ENCODE results near the gene PCGF1.

Gene PCGF1

DNA sequence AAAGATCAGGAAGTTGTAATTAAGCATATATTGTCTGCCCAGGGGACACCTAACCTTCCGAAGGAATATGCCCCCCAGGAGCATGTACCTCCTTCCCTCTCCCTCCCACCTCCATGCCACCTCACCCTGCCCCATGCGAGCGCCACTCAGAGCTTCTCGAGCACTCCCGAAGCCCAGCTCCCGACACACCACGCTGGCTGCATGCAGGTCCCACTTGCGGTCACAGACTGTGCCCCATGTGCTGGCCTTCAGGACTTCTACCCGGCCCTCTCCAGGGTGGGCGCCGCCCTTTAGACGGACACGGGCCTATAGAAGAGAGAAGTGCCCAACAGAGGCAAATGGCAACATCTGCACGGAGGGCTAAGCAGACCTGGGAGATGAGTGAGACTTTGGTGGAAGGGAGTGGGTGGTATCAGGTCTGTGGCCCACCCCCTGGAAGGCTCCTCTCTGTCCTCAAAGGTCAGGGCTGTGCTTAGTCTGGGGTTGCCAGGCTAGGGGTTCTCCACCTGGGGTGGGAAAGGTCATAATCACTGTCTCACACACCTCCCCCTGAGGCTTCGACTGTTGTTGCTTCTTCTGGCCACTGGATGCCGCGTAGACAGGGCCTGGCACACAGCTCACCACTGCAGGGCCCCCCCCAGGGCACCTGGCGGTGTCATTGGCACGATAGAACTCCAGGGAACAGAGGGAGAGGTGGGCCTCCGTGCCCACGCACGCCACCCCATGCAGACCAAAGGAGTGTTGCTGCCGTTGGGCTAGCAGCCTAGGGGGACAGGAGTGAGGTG, 28.9 kb upstream of the PCGF1 start:
- no peak for DNase-seq

DNA sequence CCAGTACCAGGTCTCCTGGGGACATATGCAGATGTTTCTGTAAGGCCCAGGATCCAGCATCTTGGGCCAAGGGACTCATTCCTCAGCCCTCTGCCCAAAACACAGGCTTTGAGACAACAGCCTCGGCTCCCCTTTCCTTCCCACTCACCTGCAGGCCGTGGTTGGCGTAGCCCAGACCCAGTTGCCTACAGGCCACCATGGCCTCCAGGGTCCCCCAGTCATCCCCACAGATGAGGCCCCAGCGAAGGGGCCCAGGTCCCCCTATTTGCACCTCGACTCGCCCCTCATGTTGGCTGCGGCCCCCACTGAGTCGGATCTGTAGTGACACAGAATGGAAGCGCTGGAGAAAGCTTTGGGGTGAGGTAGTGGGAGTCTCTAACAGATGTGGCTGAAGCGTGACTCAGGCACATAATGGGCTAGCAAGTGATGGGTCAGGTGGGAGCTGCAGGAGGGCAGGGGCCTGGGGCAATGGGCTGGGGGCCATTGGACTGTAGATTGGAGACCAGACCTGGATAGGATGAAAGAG, 28.0 kb upstream of the PCGF1 start:
- no peak for DNase-seq

DNA sequence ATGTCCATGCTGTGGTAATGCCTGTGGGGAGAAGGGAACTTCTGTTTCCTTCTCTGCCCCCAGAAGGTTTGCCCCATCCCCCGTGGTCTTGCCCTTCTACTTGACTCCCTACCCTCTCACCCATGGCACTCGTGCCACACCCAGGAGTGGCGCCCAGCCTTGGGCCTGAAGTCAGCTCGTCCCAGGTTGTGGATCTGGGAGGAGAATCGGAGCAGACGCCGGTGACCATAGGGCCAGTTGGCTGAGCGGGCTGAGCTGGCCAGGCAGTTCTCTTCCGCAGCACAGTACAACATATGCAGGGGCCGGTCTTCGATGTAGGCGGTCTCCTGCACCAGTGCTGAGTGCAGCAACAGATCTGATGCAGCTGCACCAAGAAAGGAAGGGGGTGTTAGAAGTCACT, 26.9 kb upstream of the PCGF1 start:
- DNase-seq = no peak

DNA sequence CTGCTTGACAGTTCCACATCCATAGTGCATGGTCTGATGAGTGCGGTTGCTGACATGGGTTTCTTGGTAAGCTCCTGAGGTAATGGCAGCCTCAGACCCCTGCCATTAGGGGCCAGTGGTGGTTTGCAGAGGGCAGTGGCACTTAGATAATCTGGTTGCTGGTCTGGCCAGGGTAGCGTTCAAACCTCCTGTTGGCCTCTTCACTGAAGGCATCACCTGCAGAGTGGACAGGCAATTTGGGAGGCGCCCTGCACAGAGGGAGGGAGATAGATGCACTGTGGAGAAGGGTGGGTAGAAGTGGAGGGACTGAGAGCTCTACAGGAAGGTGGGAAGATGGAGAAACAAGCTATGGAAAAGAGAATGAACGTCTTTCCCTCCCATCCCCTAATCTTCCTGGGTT, 26.0 kb upstream of the PCGF1 start:
- no peak for DNase-seq

DNA sequence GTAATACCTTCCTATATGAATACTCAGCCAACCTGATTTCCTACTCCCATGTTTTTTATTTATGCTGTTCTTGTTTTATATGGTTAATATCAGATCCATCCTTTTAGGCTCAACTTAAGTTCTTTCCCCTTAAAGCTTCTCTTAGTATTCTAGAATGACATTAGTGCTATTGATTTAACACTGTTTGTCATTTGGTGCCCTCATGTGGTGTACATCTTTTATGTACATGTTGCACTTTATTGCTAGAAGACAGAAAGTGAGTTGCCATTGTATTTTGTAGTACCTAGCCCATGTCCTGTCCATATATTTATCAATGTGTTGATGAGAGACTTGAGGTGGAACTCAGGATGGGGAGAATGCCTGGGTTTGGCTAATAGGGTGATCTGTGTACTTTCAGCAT, 24.7 kb upstream of the PCGF1 start:
- DNase-seq = no peak

DNA sequence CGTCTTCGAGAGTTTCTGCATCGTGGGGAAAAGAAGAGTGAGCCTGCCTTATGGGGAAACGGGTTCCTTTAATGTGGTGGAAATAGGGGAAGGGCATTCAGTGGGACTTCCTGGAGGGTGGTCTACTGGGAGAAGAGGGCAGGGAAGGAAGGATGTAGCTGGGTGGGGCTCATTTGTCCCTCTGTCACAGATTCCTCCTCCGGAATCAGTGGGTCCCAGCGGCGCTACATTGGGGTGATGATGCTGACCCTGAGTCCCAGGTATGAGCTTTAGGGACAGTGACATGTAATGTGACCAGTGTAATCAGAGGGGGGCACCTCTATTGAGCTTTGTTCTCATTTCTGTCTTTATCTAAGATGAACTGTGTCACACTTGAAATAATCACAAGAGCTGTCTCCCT, 24.2 kb upstream of the PCGF1 start:
- DNase-seq = no peak

DNA sequence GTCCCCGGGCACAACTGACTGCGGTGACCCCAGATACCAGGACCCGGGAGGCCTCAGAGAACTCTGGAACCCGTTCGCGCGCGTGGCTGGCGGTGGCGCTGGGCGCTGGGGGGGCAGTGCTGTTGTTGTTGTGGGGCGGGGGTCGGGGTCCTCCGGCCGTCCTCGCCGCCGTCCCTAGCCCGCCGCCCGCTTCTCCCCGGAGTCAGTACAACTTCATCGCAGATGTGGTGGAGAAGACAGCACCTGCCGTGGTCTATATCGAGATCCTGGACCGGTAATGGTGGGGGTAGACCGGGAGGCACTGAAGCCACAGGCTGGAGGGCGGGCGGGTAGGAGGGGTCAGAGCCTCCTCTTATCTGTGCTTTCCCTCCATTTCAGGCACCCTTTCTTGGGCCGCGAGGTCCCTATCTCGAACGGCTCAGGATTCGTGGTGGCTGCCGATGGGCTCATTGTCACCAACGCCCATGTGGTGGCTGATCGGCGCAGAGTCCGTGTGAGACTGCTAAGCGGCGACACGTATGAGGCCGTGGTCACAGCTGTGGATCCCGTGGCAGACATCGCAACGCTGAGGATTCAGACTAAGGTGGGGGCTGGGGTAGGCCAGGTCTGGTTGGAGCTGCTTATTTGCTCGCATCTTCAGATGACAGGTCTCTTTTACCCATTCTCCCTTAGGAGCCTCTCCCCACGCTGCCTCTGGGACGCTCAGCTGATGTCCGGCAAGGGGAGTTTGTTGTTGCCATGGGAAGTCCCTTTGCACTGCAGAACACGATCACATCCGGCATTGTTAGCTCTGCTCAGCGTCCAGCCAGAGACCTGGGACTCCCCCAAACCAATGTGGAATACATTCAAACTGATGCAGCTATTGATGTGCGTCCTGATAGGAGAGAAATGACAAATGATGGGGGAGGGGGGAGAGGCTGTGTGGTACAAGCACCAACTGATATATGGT, 23.0 kb upstream of the PCGF1 start:
- DNase-seq = peak; percentile 61

DNA sequence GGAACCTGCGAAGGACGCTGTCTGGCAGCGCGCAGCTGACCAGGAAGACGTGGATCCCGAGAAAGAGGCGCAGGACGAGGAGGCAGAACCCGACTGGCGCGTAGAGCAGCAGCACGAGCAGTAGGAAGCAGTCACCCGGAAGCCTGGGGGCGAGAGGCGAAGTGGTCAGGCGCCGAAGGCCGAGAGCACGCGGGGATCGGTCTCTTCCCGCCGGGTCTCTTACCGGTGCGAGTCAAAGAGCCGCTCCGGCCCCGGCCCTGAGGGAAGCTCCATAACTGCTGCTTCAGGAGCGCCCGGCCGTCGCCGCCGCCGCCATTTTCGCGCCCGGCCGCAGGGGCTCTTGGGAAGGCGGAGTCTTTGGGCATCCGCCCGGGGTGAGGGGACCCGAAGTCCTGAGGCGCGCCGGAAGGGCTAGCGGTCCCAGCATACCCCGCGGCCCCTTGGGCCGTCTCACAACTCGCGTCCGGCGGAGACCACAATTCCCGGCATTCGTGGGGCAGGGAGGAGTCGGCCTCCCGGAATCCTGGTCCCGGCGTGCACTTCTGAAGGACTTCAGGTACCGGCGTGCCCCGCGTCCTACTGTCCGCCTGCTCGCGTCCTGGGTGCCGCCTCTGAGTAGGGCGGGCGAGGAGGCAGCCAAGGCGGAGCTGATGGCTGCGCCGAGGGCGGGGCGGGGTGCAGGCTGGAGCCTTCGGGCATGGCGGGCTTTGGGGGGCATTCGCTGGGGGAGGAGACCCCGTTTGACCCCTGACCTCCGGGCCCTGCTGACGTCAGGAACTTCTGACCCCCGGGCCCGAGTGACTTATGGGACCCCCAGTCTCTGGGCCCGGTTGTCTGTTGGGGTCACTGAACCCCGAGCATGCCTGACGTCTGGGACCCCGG, 22.1 kb upstream of the PCGF1 start, which contains the start of the genes AUP1 and HTRA2:
Gene AUP1, minus strand, starts transcription at position 350 of the 882 bp plus-strand sequence. Its CDS starts 77 bp downstream, at position 273.
Gene HTRA2, plus strand, starts transcription at position 577 of the 882 bp plus-strand sequence. Its CDS starts 74 bp downstream, at position 651.
- peak; percentile 99 for DNase-seq

DNA sequence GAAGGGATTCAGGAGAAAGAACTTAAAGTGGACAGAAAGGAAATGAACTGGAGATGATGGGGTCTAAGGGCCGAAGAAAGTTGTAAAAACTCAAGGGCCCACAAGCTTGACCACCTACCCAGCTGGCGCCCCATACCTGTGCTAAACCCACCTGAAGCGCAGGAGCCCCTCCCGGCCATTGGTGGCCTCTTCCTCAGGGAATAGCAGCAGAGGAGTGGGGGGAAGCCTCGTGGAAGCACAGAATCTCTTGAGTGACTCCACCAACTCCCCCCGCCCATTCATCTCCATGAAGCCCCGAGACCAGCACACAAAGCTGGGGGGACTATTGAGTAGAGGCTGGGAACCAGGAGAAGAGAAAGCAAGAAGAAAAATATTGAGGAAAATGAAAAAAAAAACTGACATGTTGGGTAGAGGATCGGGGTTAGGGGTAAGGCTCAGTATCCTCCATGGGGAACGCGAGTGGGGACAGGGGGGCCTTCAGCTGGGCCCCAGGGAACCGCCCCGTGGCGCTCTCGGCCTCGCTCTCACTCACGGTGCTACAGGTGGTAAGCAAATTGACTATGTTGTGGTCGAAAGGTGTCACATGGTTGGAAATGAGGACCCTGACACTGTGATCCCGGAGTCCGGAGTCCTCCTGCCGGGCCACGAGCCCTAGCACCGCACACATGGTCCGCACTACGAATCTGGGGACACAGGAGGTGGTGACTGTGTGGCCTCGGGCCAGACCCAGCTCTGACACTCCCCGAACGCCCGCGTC, 21.3 kb upstream of the PCGF1 start:
- DNase-seq = no peak

DNA sequence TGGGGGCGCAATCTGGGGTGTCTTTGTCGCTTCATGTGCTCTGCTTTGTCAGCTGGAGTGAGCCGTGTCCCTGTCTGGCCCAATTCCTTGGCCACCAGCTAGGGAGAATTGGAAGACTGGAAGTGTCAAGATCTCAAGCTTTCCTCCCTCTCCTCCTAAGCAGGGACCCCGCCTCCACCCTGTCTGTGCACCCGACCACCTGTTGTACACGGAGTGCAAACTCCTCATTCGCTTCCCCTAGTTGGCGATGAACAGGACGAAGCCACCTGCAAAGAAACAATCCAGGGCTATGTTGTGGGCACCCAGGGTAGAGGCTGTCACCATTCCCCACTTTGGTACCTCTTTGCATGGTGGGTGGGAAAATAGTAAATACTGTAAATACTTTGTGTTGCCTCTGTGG, 20.2 kb upstream of the PCGF1 start:
- no peak for DNase-seq

DNA sequence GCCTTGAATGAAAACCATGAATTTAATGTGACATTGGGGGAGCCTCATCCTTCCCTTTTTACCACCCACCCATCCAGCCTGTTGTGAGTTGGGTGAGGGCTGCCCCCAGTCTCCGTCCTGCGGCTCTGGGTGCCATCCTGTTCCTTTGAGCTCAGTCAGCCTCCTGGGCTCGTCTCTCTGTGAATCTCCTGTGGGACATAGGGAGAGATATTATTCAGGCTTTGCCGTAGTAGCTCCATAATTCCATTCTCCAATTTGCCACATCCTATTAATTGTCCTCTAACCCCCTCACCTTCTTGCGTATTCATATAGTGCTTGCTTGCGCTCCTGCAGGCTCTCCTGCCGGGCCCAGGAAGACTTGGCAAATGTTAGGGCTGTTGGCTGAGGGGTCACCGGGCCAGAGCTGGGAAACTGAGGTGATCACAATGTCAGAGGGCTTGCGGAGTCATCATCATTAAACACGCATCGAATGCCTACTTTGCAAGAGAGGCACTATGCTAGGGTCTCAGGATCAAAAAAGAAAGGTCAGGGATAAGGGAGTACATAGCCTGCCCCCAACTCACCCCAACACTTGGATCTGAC, 19.2 kb upstream of the PCGF1 start:
- DNase-seq = no peak

DNA sequence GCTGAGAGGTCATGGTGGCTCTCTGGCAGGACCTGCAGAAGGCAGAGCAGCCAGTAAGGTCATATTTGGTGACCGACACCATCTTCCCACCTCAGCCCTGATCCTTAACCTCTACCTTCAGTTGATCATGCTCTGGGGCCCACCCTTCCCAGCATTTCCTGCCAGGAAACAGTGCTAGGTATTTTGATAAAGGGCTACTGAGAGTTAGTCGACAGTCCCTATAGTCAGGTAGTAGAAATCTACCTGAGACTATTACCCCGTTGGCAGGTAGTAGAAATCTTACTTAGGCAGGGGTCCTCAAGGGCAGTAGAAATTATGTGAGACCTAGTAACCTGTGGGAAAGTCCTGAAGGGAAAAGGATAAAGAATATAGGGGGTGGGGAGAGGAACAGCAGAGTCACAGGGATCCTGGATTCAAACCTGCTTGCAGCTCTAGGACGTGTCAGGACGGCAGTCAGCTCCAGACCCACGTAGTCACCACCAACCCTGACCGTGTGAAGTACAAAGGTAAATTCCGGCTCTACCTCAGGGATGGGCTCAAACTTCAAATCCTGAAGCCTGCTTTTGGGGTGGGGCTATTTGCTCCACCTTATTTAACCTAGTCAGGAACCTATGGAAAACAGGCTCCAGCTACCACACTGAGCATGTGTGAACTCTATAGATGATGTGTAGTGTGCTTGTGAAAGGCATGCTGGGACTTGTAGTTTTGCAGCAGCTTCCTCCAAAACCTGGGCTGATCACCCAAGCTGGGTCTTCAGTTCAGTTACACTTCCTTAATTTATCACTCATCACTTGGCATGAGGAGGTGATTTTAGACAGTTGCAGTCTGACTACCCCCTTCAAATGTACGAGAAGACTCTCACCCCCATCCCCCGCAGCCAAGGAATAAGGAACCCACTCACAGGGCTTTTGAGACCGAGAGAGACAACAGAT, 18.5 kb upstream of the PCGF1 start, which contains the start of gene DQX1:
Gene DQX1, minus strand, starts transcription at position 515 of the 932 bp plus-strand sequence. Its CDS starts 502 bp downstream, at position 13.
- peak; percentile 75 for DNase-seq

DNA sequence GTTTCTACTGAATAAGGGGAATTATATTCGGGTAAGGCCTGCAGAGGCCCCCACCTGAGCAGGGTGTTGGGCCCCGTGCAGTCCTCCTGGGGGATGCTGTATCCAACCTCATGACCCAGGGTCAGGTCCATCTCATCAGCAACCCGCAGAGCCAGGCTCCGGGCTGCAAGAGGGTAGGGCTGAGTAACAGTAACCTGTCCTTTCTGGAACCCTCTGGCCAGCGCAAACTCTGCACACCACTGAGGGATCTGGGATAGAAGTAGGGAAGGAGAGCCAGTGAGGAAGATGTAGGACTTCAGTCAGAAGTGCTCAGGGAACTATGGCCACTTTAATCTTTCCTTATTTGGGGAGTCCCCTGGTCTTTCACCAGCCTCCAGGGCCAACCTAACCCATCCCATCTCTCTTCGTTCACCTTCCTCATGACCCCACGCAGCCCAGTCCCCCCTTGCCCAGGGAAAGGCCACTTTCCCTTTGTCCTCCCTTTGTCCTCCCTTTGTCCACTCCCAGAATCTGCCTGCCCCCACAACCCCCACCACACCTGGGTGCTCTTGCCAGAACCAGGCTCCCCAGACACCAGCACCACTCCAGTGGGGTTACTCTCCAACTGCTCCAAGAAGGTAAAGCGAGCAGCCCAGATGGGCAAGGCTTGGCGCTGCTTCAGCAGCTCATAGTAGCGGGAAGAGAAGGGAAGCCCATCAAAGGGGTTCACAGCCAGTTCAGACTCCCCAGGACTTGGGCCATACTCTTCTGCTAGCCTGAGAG, 17.6 kb upstream of the PCGF1 start:
- DNase-seq = no peak

DNA sequence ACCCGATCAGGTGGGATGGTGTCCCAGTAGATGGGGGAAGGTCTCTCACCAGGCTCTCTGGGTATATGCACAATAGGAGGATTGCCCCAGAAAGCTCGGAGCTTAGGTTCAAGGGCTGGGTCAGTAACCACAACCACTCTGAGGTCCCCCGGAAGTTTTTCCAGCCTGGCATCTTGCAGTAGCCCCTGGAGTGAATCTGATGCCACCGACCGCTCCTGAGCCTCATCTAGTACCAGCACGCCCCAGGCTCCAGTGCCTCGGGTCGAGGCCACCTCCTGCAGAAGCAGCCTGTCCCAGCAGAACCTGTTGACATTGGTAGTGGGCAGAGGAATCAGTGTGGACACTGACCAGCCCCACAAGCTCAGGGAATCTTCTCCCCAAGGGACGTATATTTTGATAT, 16.5 kb upstream of the PCGF1 start:
- DNase-seq = no peak

DNA sequence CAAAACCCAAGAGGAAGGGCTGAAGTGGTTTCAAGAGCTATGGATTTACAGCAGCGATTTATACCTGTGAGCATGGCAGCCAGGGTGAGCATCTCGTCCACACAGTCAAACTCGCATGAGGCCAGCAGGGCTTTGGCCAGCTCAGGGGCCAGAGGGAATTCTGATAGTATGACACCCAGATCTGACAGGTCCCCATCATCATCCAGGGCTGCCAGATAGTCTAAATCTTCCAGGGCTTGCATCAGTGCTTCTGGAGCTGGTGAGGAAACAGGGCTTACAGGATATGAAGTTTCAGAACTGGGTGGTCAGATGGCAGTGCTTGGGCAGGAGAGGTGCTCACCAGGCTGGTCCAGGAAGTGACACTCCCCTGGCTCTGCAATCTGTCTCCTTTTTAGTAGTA, 15.0 kb upstream of the PCGF1 start:
- DNase-seq = no peak

DNA sequence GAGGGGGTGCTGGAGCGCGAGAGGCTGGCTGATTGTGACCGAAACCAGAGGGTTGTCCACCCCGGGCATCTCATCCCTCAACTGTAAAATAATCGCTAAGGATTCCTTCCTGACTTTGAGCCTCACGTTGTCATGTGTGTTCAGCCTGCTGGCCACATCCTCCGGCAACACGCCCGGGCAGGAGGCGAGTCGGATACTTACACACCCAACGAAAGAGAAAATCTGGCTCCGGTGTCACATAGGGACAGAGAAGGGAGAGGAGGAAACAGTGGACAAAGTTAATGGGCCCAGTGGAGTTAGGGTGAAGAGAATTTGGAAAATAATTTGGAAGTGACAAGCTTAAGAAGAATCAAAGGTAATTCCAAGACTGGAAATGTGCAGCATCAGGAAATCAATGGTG, 9.2 kb upstream of the PCGF1 start:
- DNase-seq = no peak

DNA sequence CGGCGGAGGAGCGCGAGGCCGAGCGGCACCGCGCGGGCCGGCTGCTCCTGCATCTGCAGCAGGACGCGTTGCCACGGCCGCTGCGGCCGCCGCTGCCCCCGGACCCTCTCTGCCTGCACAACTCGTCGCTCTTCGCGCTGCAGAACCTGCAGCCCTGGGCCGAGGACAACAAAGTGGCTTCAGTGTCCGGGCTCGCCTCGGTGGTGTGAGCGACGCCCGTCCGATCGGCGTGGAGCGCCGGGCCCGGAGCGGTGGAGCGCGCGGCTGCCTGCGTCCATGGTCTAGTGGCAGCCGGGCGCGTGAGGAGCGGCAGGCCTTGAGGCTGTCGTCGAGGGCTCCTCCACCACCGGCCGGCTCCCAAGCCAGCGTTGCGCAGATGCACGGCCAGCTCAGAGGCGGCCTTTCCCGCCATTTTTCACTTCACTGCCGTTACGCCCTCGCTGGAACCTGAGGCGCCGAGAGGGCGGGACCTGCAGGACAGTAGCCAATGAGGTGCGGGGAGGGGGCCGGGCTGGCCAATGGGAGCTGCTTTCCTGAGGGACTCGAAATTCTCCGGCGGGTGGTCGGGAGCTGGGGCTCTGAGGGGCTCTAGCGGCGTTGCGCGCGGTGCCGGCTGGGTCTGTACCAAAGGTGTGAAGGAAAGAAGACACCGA, 8.6 kb upstream of the PCGF1 start:
- DNase-seq = no peak

DNA sequence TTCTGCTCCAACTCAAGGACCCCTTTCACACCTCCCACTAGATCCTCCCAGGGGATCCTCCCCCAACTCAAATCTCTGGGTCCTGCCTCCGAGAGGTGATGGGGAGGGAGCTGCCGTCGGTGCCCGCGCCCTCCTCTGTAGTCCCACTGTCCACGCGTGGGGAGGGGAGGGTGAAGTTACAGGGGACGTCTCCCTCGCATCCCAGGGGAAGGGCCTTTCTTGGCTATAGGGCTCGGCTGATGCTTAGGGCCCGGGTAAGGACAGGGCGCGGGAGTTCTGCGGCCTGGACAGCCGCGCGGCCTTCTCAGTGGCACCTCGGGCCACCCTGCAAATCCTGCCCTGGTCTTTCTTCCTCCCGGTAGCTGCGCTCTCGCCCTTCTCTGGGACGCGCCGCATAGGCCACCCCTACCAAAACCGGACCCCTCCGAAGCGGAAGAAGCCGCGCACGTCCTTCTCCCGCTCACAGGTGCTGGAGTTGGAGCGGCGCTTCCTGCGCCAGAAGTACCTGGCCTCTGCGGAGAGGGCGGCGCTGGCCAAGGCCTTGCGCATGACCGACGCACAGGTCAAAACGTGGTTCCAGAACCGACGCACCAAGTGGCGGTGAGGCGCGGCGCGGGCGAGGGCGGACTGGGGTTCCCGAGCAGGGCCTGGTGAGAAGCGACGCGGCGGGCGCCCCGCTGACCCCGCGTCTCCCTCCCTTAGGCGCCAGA, 7.9 kb upstream of the PCGF1 start:
- DNase-seq = no peak
